NCI-H2196 (cell line): ENCODE measurements around the gene DNAJC2.
"Not testable (repeated sequence)": the region's sequence is repeated elsewhere in the genome, so short reads cannot be mapped to it uniquely, and the experiment has no call there.

Source experiments
- DNase-seq: peaks from one replicate; lab custom pipeline; 2025; ENCODE audit not compliant: unreplicated experiment; lab: John Stamatoyannopoulos, UW

Gene DNAJC2

GRCh38 chr7:103278195-103278594, 66.4 kb downstream of the DNAJC2 start:
- not testable (repeated sequence) for DNase-seq

- DNase-seq: not testable (repeated sequence)
Measured at GRCh38 chr7:103274867-103275266, 69.7 kb downstream of the DNAJC2 start.

- DNase-seq: not testable (repeated sequence)
Measured at GRCh38 chr7:103273374-103273773, 71.2 kb downstream of the DNAJC2 start.

GRCh38 chr7:103266229-103266628, 78.3 kb downstream of the DNAJC2 start:
- not testable (repeated sequence) for DNase-seq

GRCh38 chr7:103264054-103264453, 80.5 kb downstream of the DNAJC2 start:
- DNase-seq: not testable (repeated sequence)
